ENCODE measurements around the gene PLA2G2C.

DNA sequence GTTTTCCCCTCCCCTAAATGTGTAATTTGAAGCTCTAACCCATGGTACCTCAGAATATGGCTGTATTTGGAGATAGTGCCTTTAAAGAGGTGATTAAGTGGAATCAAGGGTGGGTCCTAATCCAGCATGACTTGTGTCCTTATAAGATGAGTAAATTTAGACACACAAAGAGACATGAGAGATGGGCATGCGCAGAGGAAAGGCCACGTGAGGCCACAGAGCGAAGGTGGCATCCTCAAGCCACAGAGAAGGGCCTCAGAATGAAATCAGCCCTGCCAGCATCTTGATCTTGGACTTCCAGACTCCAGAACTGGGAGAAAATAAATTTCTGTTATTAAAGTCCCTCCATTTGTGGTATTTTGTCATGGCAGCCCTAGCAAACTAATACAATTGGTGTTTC is 50.1 kb downstream of the PLA2G2C start:
- TF ChIP-seq SIN3A (conservative IDR thresholded peaks at IDR 0.05 in 1 of 2, IDR thresholded peaks at IDR 0.05 in 1 of 2; ENCODE audit: low read depth in 1 of 2, low read length in 2 of 2) (no peak), POLR2A (IDR thresholded peaks at IDR 0.05; ENCODE audit: control extremely low read depth in 1 of 2, low read depth in 2 of 2, low read length in 2 of 2) (no peak), HDAC2 (IDR thresholded peaks at IDR 0.05; ENCODE audit: borderline replicate concordance in 1 of 2, low read depth in 2 of 2, low read length in 2 of 2) (no peak), CHD1 (IDR thresholded peaks at IDR 0.05; ENCODE audit: low read depth, low read length) (no peak), FOSL1 (IDR thresholded peaks at IDR 0.05; ENCODE audit: insufficient read depth, low read depth, low read length) (no peak), YY1 (IDR thresholded peaks at IDR 0.05; ENCODE audit: low read depth, low read length) (no peak), EP300 (IDR thresholded peaks at IDR 0.05; ENCODE audit: borderline replicate concordance in 1 of 2, low read depth in 2 of 2, low read length in 2 of 2) (no peak), ASH2L (IDR thresholded peaks at IDR 0.05; ENCODE audit: low read length) (no peak), EGR1 (IDR thresholded peaks at IDR 0.05; ENCODE audit: borderline replicate concordance, low read depth, low read length) (no peak), TAF1 (IDR thresholded peaks at IDR 0.05; ENCODE audit: low read depth, low read length) (no peak)
- TF ChIP-seq, protein P1, sequence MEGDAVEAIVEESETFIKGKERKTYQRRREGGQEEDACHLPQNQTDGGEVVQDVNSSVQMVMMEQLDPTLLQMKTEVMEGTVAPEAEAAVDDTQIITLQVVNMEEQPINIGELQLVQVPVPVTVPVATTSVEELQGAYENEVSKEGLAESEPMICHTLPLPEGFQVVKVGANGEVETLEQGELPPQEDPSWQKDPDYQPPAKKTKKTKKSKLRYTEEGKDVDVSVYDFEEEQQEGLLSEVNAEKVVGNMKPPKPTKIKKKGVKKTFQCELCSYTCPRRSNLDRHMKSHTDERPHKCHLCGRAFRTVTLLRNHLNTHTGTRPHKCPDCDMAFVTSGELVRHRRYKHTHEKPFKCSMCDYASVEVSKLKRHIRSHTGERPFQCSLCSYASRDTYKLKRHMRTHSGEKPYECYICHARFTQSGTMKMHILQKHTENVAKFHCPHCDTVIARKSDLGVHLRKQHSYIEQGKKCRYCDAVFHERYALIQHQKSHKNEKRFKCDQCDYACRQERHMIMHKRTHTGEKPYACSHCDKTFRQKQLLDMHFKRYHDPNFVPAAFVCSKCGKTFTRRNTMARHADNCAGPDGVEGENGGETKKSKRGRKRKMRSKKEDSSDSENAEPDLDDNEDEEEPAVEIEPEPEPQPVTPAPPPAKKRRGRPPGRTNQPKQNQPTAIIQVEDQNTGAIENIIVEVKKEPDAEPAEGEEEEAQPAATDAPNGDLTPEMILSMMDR (IDR thresholded peaks at IDR 0.05; ENCODE audit: control extremely low read depth in 1 of 3, insufficient read depth in 1 of 3, low read depth in 1 of 3, low read length in 3 of 3), result no peak
- TF ChIP-seq, protein P2, sequence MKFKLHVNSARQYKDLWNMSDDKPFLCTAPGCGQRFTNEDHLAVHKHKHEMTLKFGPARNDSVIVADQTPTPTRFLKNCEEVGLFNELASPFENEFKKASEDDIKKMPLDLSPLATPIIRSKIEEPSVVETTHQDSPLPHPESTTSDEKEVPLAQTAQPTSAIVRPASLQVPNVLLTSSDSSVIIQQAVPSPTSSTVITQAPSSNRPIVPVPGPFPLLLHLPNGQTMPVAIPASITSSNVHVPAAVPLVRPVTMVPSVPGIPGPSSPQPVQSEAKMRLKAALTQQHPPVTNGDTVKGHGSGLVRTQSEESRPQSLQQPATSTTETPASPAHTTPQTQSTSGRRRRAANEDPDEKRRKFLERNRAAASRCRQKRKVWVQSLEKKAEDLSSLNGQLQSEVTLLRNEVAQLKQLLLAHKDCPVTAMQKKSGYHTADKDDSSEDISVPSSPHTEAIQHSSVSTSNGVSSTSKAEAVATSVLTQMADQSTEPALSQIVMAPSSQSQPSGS (IDR thresholded peaks at IDR 0.05; ENCODE audit: low read length), result no peak

Measured in H1 (cell line).